NCI-H2081 treated with DMSO at 0.1 percent for 48 hours (cell line): ENCODE results near the gene CCR7.

Experiments
- DNase-seq: peaks from one replicate; lab custom pipeline; 2025; lab: John Stamatoyannopoulos, UW

The CCR7 gene

DNA sequence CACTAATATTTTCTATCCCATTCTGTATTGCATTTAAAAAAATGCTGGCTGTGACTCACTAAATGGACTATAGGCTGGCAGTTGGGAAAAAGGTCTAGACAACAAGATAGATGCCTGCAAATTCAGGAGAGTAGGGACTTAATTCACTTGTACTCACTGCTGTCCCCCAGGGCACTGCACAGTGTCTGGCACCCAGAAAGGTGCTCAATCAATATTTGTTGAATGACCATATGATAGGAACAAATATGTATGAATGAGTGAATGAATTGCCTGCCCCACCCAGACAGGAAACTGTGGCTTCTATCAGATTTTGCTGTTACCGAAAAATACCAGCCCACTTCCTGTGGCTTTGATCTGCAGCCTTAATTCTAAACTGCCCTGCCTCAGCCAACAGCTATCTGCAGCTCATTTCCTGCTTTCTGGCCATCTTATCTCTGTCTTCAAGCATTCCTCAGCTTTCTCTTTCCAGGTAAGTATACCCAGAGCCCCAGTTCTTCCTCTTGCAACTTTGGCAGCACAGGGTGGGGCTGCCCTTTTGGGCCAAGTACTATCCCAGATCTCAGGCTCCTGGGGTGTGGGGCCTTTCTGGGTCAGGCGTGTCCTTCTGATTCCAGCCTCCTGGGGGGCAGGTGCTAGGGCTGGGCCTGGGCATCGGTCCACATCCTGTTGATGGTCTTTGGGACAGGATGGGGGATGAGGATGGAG is 48.5 kb downstream of the CCR7 start:
- no peak for DNase-seq

DNA sequence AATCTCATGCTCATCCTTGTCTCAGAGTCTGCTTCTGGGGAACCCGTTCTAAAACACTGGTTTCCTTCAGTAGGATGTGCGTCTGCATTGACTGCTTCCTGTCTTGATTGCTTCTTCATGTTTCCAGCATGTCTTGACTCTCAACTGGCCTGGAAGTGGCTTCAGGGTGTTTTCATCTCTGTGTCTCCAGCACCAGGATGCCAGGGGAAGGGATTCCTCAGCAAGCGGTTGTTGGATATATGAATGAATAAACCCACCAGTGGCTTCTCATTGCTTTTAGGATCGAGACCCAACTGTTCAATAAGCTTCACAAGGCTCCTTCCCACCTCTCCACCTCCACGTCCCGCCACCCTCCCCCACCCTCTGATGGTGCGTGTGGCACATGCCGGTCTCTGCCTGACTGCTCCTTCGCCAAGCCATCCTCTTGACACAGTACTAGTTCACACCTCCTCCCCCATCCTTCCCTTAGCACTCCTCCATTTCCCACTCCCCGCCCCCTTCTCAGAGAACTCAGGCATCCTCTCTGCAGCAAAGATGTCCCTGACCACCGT is 49.7 kb downstream of the CCR7 start:
- DNase-seq, result no peak

GRCh38 chr17:40515011-40515410 is 50.3 kb downstream of the CCR7 start:
- no peak for DNase-seq

- DNase-seq, result no peak
Measured at GRCh38 chr17:40514013-40514875, 51.0 kb downstream of the CCR7 start.

DNA sequence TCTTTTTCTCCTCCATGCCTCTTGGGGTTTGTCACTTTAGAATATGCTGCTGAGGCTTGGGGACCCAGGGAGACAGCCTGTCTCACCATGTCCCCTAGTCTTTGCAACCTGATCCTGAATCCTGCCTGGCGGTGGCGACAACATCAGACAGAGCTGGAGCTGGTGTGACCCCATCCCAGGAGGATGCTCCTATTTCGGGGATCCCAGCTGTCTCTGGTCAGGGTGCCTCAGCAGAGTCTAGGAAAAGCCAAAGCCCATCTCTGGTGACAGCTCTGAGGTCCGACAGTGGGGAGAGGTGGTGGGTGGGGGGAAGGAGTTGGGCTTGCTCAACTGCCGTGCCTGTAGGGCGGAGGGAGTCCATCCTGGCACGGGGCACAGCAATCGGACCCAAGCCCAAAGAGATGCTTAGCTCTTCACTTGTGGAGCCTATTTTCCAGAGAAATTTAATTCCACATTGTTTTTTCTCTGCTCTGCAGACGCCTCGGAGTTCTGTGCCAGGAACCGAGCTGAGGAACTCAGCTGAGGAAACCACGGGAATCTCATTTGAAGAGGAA is 53.5 kb downstream of the CCR7 start:
- no peak for DNase-seq

DNA sequence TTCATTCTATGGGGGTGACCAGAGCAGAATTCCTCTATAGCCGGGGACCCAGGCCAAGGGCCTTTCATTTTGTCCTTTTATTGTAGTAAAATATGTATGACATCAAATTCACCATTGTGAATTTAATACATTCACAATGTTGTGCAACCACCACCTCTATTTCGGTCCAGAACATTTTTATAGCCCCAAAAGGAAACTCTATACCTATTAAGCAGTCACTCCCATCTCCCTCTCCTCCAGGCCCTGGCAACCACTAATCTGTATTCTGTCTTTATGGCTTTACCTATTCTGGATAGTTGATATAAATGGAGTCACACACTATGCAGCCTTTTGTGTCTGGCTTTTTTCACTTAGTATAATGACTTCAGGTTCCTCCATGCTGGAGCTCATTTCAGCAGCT is 54.1 kb downstream of the CCR7 start:
- DNase-seq, result no peak

DNA sequence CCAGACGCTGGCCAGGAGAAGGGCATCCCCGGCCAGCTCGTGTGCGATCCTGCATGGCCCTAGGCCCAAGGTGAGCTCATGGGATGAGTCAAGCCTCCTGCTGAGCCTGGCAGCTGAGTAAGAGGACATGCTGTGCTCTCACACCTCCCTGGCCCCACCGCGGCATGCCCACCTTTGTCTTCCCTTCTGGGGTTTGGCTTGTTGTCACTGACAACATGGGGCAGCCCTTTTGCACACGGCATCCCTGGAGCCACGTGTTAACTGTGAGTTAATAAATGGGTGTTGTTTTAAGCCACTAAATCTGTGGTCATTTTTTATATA is 55.0 kb downstream of the CCR7 start:
- DNase-seq, result no peak

GRCh38 chr17:40509626-40510327 is 55.5 kb downstream of the CCR7 start:
- DNase-seq, result no peak

DNA sequence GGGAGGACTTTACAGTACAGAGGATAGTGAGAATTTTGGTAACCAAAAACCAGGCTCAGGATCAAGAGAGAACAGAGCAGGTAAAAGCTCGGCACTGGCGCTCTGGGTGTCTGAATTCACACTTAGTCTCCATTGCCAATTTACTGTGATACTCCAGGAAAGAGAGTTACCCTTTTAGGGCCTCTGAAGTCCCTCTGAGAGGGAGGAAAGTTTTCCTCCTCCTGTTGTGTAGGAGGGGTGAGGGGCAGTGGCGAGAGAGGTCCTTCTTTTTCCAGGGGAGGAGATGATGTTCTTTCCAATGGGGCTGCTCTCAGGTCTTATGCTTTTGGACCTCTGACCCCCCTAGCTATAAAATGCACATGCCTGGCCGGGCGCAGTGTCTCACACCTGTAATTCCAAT is 58.5 kb downstream of the CCR7 start:
- DNase-seq, result no peak
